A549 (cell line): ENCODE measurements around the gene AIP. TPM values are rescaled to one million over a fixed set of nuclear protein-coding genes. Genes with fewer than 3 reads are reported as not detected.
"Not testable (repeated sequence)": the region's sequence is repeated elsewhere in the genome, so short reads cannot be mapped to it uniquely, and the experiment has no call there.

Source experiments
- ATAC-seq, 2 experiments: fragments of 200-7000 bp in 1 of 2; fragments of >200 bp in 1 of 2; cut with Nextera tagmentation in 1 of 2; cut with Tn5 transposase in 1 of 2; 3 replicates each; pipeline versions ENCODE4 v1.8.0 to v1.9.1; 2018 to 2020; ENCODE audit warnings: mild to moderate bottlenecking in 1 of 2, moderate library complexity in 1 of 2
- CTCF ChIA-PET: fragments of 300-600 bp; sonication (Branson Sonifier 250); formaldehyde crosslinking; extraction: SDS; loops from one replicate; lab custom pipeline; 2021; ENCODE audit warnings: antibody characterized with exemption, inconsistent platforms; lab: Yijun Ruan, JAX
- POLR2A ChIA-PET: fragments of 350-600 bp; formaldehyde crosslinking; extraction: SDS; loops from one replicate; lab custom pipeline; 2021; ENCODE audit warnings: antibody characterized with exemption, inconsistent platforms; lab: Yijun Ruan, JAX
- DNase-seq, 2 experiments: peaks; one replicate each; pipeline versions ENCODE4 v3.0.0 to v3.0.0-alpha.2; 2011 to 2016; ENCODE audit warnings: low read depth in 1 of 2, low spot score in 1 of 2
- FAIRE-seq: peaks from 2 replicates; lab custom pipeline; 2011; peaks lifted over from hg19 to GRCh38; lab: Jason Lieb, UNC
- H3K27ac ChIP-seq, 2 experiments: fragments of >200 bp; sonication (Bioruptor Twin); formaldehyde crosslinking; 3 replicates each; pipeline ENCODE4 v1.5.1; 2016 to 2017
- H3K4me1 ChIP-seq: fragments of >200 bp; sonication (Bioruptor Twin); formaldehyde crosslinking; 3 replicates; pipeline ENCODE4 v1.6.1; 2016
- H3K4me2 ChIP-seq: fragments of >200 bp; sonication (Bioruptor Twin); formaldehyde crosslinking; 3 replicates; pipeline ENCODE4 v1.6.1; 2016
- H3K4me3 ChIP-seq: fragments of >200 bp; sonication (Bioruptor Twin); formaldehyde crosslinking; 3 replicates; pipeline ENCODE4 v1.5.1; 2016
- H3K9me3 ChIP-seq: fragments of >200 bp; sonication (Bioruptor Twin); formaldehyde crosslinking; 3 replicates; pipeline ENCODE4 v1.6.1; 2016
- BHLHE40 ChIP-seq: IDR thresholded peaks from 2 replicates; pipeline ENCODE4 v1.6.1; 2012; ENCODE audit warnings: low read depth, low read length, inconsistent platforms
- CBX2 ChIP-seq: fragments of 200-600 bp; sonication (generic); IDR thresholded peaks from 2 replicates; pipeline ENCODE4 v1.6.1; 2016; ENCODE audit warnings: low read depth, mild to moderate bottlenecking, borderline replicate concordance
- CHD2 ChIP-seq: fragments of 150-350 bp; IDR thresholded peaks from 2 replicates; pipeline ENCODE4 v1.6.1; 2014; ENCODE audit warnings: low read length; ENCODE audit not compliant: partially characterized antibody
- EHF ChIP-seq: fragments of 250-450 bp; sonication (Bioruptor Pico); IDR thresholded peaks from 2 replicates; pipeline ENCODE4 v1.5.0; 2020; ENCODE audit warnings: mild to moderate bottlenecking
- EP300 ChIP-seq, 2 experiments: fragments of >200 bp; sonication (Bioruptor Twin); formaldehyde crosslinking; IDR thresholded peaks; 2 replicates in 1 of 2; 3 replicates in 1 of 2; pipeline ENCODE4 v1.6.1; 2016 to 2017
- FOSB ChIP-seq: fragments of 250-450 bp; sonication (Bioruptor Pico); IDR thresholded peaks from 2 replicates; pipeline ENCODE4 v1.5.0; 2020; ENCODE audit warnings: mild to moderate bottlenecking, moderate library complexity
- FOSL2 ChIP-seq, 2 experiments: fragments of 450-650 bp in 1 of 2; fragments of >200 bp in 1 of 2; sonication (Bioruptor Twin) in 1 of 2; formaldehyde crosslinking; IDR thresholded peaks; 2 replicates each; pipeline versions ENCODE4 v1.5.0 to v1.6.1; 2016 to 2020; ENCODE audit warnings: mild to moderate bottlenecking in 1 of 2, moderate library complexity in 1 of 2
- FOXS1 ChIP-seq: fragments of 250-450 bp; sonication (Bioruptor Pico); IDR thresholded peaks from 2 replicates; pipeline ENCODE4 v1.5.0; 2020; ENCODE audit warnings: mild to moderate bottlenecking, moderate library complexity
- HEYL ChIP-seq: fragments of 250-450 bp; sonication (Bioruptor Pico); IDR thresholded peaks from 2 replicates; pipeline ENCODE4 v1.8.0; 2021; ENCODE audit warnings: mild to moderate bottlenecking, moderate library complexity
- HOXA7 ChIP-seq: fragments of 250-450 bp; sonication (Bioruptor Pico); IDR thresholded peaks from 2 replicates; pipeline ENCODE4 v1.5.0; 2020; ENCODE audit warnings: mild to moderate bottlenecking, moderate library complexity
- JUN ChIP-seq, 2 experiments: fragments of >200 bp; sonication (Bioruptor Twin); formaldehyde crosslinking; IDR thresholded peaks; 2 replicates in 1 of 2; 3 replicates in 1 of 2; pipeline ENCODE4 v1.6.1; 2016 to 2017
- JUNB ChIP-seq: fragments of >200 bp; sonication (Bioruptor Twin); formaldehyde crosslinking; IDR thresholded peaks from 2 replicates; pipeline ENCODE4 v1.6.1; 2016
- KDM1A ChIP-seq: fragments of 200-600 bp; sonication (generic); IDR thresholded peaks from 2 replicates; pipeline ENCODE4 v1.6.1; 2016; ENCODE audit warnings: low read depth, mild to moderate bottlenecking
- KDM5A ChIP-seq: fragments of 200-600 bp; sonication (generic); IDR thresholded peaks from 2 replicates; pipeline ENCODE4 v1.6.1; 2016; ENCODE audit warnings: antibody characterized with exemption, mild to moderate bottlenecking
- MYC ChIP-seq: IDR thresholded peaks from 2 replicates; pipeline ENCODE4 v1.6.1; 2012; ENCODE audit warnings: mild to moderate bottlenecking, inconsistent platforms, low read length, improper control_type of control experiment, borderline replicate concordance
- POLR2AphosphoS2 ChIP-seq: conservative IDR thresholded peaks from 2 replicates; pipeline ENCODE4 v1.6.1; 2012; ENCODE audit warnings: low read length, improper control_type of control experiment, inconsistent platforms
- RARB ChIP-seq: fragments of 250-450 bp; sonication (Bioruptor Pico); IDR thresholded peaks from 2 replicates; pipeline ENCODE4 v1.8.0; 2021; ENCODE audit warnings: mild to moderate bottlenecking, moderate library complexity
- RFX5 ChIP-seq: fragments of 450-650 bp; IDR thresholded peaks from 2 replicates; pipeline ENCODE4 v1.7.1; 2014; ENCODE audit warnings: antibody characterized with exemption, mild to moderate bottlenecking, moderate library complexity
- RNF2 ChIP-seq: fragments of 200-600 bp; sonication (generic); IDR thresholded peaks from 2 replicates; pipeline ENCODE4 v1.6.1; 2016; ENCODE audit warnings: low read depth, mild to moderate bottlenecking, antibody characterized with exemption, moderate library complexity, borderline replicate concordance
- WGBS: methylation state at CpG from one replicate; pipeline ENCODE4 v1.1.6; 2017; ENCODE audit errors: missing lambda C conversion rate; 5-methylcytosine and 5-hydroxymethylcytosine counted together
- polyA plus RNA-seq, 4 experiments: library from polyadenylated mRNA; depleted of rRNA in 3 of 4; stranded (reverse); fragments of >200 nt; fragmentation: RNase III in 1 of 4; extraction: RNeasy Plus Mini Kit Qiagen cat#74134 plus additional on column Dnase treatment in 1 of 4; gene quantifications; 2 replicates in 3 of 4; 3 replicates in 1 of 4; pipeline ENCODE4 v1.2.3, GENCODE V29; 2011 to 2017
- TF ChIP-seq, protein P1 (sequence below): IDR thresholded peaks from 2 replicates; pipeline ENCODE4 v1.6.1; 2012
- TF ChIP-seq, protein P2 (sequence below): fragments of 450-650 bp; IDR thresholded peaks from 2 replicates; pipeline ENCODE4 v1.6.1; 2014; ENCODE audit warnings: antibody characterized with exemption

The AIP gene
- polyA plus RNA-seq, 2 of the 4 experiments (the other 2 are of a cell fraction), result 50.8 to 68.8 TPM

- no peak overlapping the region for H3K4me2 ChIP-seq
- ChIA-PET POLR2A (no interaction called here), CTCF (interaction anchor here (1.3 to 1.9 kb wide), 2 partner anchors 11 to 83 kb away, joined by 4 read pairs; partner anchors contain the start of gene PPP1CA)
- FAIRE-seq (no peak), ATAC-seq (no peak), DNase-seq (no peak)
- no peak overlapping the region for H3K4me3 ChIP-seq
- no peaks in the 10 kb centered on the region for H3K9me3 ChIP-seq
- no peak for TF ChIP-seq POLR2AphosphoS2
- no peak for TF ChIP-seq RARB
- TF ChIP-seq HEYL (CRISPR knock-in tag), result no peak
- TF ChIP-seq, protein P1, sequence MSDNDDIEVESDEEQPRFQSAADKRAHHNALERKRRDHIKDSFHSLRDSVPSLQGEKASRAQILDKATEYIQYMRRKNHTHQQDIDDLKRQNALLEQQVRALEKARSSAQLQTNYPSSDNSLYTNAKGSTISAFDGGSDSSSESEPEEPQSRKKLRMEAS, result no peak
- TF ChIP-seq CBX2, result no peak
- TF ChIP-seq FOXS1 (CRISPR knock-in tag), result no peak
- TF ChIP-seq KDM1A, result no peak
- TF ChIP-seq BHLHE40, result no peak
- TF ChIP-seq RFX5, result no peak
- no peak for TF ChIP-seq MYC
- TF ChIP-seq FOSB (CRISPR knock-in tag), result no peak
- no peak for TF ChIP-seq RNF2
- no peak for TF ChIP-seq EP300 (IDR thresholded peaks at IDR 0.05)
- WGBS, result 98% methylated on average over 10 of the region's 11 CpGs
- no peak overlapping the region for H3K27ac ChIP-seq
- H3K4me1 ChIP-seq, result peaks cover 11% of the 10 kb centered on the region; the same call in 2 of the 3 replicates
Measured at GRCh38 chr11:67484847-67485311, 2.1 kb downstream of the AIP start.

GRCh38 chr11:67485873-67486361, 3.1 kb downstream of the AIP start:
- FAIRE-seq, ATAC-seq, H3K4me2 ChIP-seq, H3K9me3 ChIP-seq, H3K27ac ChIP-seq, H3K4me3 ChIP-seq, DNase-seq, POLR2A ChIA-PET: not testable (repeated sequence)
- CTCF ChIA-PET, result interaction anchor here (1.5 to 1.9 kb wide), 2 partner anchors 84 to 140 kb away, joined by 3 to 4 read pairs; partner anchors contain the start of gene PPP1CA
- WGBS, result 85% methylated on average over 7 of the region's 7 CpGs
- H3K4me1 ChIP-seq, result peaks cover 11% of the 10 kb centered on the region; the same call in 2 of the 3 replicates

DNA sequence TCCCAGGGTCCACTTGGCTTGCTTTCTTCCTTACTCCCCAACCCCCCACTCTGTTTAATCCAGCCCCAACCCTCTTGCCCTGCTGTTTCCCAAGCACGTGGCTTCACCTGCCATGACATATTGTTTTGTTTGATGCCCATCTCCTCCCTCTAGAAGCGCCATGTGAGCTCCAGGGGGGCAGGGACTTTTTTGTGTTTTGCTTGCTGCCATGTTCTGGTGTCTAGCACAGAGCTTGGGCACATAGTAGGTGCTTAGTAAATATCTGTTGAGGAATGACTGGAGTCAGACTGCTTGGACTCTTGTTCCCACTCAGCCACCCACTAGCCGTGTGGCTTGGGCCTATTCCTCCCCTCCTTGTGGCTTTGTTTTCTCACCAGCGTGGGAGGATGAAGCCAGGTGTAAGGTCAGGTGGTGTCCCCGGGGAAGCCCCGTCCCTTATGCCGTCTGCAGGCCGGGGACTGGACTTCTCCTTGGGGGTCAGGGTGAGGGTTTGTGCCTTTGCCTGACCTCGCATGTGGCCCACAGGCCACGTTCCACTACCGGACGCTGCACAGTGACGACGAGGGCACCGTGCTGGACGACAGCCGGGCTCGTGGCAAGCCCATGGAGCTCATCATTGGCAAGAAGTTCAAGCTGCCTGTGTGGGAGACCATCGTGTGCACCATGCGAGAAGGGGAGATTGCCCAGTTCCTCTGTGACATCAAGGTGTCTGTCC, 3.8 kb downstream of the AIP start:
- Histone ChIP-seq H3K4me3 (no peak overlapping the region), H3K4me1 (peaks cover 11% of the 10 kb centered on the region; the same call in 2 of the 3 replicates), H3K9me3 (no peaks in the 10 kb centered on the region), H3K4me2 (no peak overlapping the region), H3K27ac (no peak overlapping the region)
- FAIRE-seq (no peak), ATAC-seq (no peak), DNase-seq (no peak)
- ChIA-PET CTCF (interaction anchor here (1.5 to 1.9 kb wide), 2 partner anchors 85 to 141 kb away, joined by 3 to 4 read pairs; partner anchors contain the start of gene PPP1CA), POLR2A (no interaction called here)
- 92% methylated on average over 16 of the region's 20 CpGs for WGBS
- no peak for TF ChIP-seq JUN (IDR thresholded peaks at IDR 0.05)
- no peak for TF ChIP-seq JUNB
- no peak for TF ChIP-seq RFX5
- TF ChIP-seq MYC, result no peak

DNA sequence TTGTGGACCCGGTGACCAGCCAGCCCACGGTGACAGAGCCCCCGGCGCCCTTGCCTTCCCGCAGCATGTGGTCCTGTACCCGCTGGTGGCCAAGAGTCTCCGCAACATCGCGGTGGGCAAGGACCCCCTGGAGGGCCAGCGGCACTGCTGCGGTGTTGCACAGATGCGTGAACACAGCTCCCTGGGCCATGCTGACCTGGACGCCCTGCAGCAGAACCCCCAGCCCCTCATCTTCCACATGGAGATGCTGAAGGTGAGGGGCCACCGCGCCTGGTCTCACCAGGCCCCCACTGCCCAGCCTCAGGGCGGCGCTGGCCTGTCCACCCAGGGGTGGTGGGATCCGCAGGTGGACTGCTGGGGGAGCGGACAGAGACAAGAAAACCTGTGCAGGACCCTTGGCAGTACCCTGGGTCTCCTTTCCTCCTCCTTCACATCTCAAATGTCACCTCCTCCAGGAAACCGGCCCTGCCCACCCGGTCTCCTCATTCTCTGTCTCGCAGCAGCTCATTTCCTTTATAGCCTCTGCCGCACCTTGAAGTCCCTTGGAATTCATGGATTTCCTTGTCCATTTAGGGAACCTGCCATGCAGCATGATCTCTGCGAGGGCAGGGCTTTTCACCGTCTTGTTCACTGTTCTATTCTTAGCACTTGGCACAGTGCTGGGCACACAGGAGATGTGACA, 6.5 kb downstream of the AIP start:
- FAIRE-seq (no peak), DNase-seq (no peak), ATAC-seq (no peak)
- ChIA-PET CTCF (interaction anchor here (1.3 to 2.6 kb wide), 3 partner anchors 19 to 138 kb away, joined by 4 to 7 read pairs (median 6); no protein-coding TSS in a partner anchor), POLR2A (no interaction called here)
- H3K4me1 ChIP-seq, result no peaks in the 10 kb centered on the region
- H3K27ac ChIP-seq, result no peak overlapping the region
- no peak overlapping the region for H3K4me2 ChIP-seq
- 86% methylated on average over 12 of the region's 25 CpGs for WGBS
- TF ChIP-seq RARB (no peak), FOSL2 (IDR thresholded peaks at IDR 0.05) (no peak), FOSL2 (CRISPR knock-in tag; IDR thresholded peaks at IDR 0.05) (no peak), CHD2 (no peak), HOXA7 (CRISPR knock-in tag) (no peak), EHF (CRISPR knock-in tag) (no peak), KDM5A (no peak)
- TF ChIP-seq, protein P2, sequence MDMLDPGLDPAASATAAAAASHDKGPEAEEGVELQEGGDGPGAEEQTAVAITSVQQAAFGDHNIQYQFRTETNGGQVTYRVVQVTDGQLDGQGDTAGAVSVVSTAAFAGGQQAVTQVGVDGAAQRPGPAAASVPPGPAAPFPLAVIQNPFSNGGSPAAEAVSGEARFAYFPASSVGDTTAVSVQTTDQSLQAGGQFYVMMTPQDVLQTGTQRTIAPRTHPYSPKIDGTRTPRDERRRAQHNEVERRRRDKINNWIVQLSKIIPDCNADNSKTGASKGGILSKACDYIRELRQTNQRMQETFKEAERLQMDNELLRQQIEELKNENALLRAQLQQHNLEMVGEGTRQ, result no peak
- TF ChIP-seq, protein P1, result no peak
- no peak overlapping the region for H3K4me3 ChIP-seq
- H3K9me3 ChIP-seq, result no peaks in the 10 kb centered on the region
